H9 (cell line): Measurements from ENCODE around the gene KCNAB1. TPM values are rescaled to one million over a fixed set of nuclear protein-coding genes. Genes with fewer than 3 reads are reported as not detected.

ENCODE experiments used
- DNase-seq: peaks from one replicate; pipeline ENCODE4 v3.0.0-alpha.2; 2017
- H2AFZ ChIP-seq: one replicate; pipeline ENCODE4 v1.6.1; 2013; ENCODE audit warnings: mild to moderate bottlenecking, low read length, control low read depth, moderate library complexity
- H2AK5ac ChIP-seq: 2 replicates; pipeline ENCODE4 v1.6.1; 2013; ENCODE audit warnings: low read length, control low read depth, mixed read lengths; ENCODE audit not compliant: insufficient read length
- H2BK120ac ChIP-seq: one replicate; pipeline ENCODE4 v1.6.1; 2013; ENCODE audit warnings: low read depth, mild to moderate bottlenecking, low read length, control low read depth, inconsistent platforms; ENCODE audit not compliant: poor library complexity, severe bottlenecking
- H2BK12ac ChIP-seq: 2 replicates; pipeline ENCODE4 v1.6.1; 2013; ENCODE audit warnings: low read length, control low read depth, mixed read lengths, low read depth; ENCODE audit not compliant: insufficient read length
- H2BK15ac ChIP-seq: 2 replicates; pipeline ENCODE4 v1.6.1; 2013; ENCODE audit warnings: low read depth, low read length, control low read depth
- H2BK20ac ChIP-seq: one replicate; pipeline ENCODE4 v1.6.1; 2013; ENCODE audit warnings: low read depth, mild to moderate bottlenecking, low read length, control low read depth, inconsistent platforms; ENCODE audit not compliant: poor library complexity, severe bottlenecking
- H2BK5ac ChIP-seq: 2 replicates; pipeline ENCODE4 v1.6.1; 2013; ENCODE audit warnings: low read length, control low read depth, mixed read lengths; ENCODE audit not compliant: insufficient read length
- H3K14ac ChIP-seq: 2 replicates; pipeline ENCODE4 v1.6.1; 2013; ENCODE audit warnings: low read length, control low read depth; ENCODE audit not compliant: insufficient read depth
- H3K18ac ChIP-seq: 2 replicates; pipeline ENCODE4 v1.6.1; 2013; ENCODE audit warnings: low read depth, mild to moderate bottlenecking, mixed read lengths, low read length, control low read depth; ENCODE audit not compliant: insufficient read length
- H3K23ac ChIP-seq: 2 replicates; pipeline ENCODE4 v1.6.1; 2013; ENCODE audit warnings: low read length, control low read depth, mixed read lengths, low read depth; ENCODE audit not compliant: insufficient read length
- H3K23me2 ChIP-seq: 2 replicates; pipeline ENCODE4 v1.6.1; 2013; ENCODE audit warnings: low read depth, mild to moderate bottlenecking, mixed read lengths, low read length, control low read depth; ENCODE audit not compliant: insufficient read length, poor library complexity, severe bottlenecking
- H3K27ac ChIP-seq: 2 replicates; pipeline ENCODE4 v1.5.1; 2013; ENCODE audit warnings: low read length, control low read depth, mixed read lengths, low read depth; ENCODE audit not compliant: insufficient read length
- H3K27me3 ChIP-seq: 2 replicates; pipeline ENCODE4 v1.6.1; 2013; ENCODE audit warnings: low read length, control low read depth, inconsistent platforms; ENCODE audit not compliant: insufficient read depth
- H3K4ac ChIP-seq: 2 replicates; pipeline ENCODE4 v1.6.1; 2013; ENCODE audit warnings: low read depth, mild to moderate bottlenecking, control low read depth, inconsistent platforms, low read length, moderate library complexity
- H3K4me1 ChIP-seq: 2 replicates; pipeline ENCODE4 v1.6.1; 2013; ENCODE audit warnings: low read length, control low read depth, inconsistent platforms; ENCODE audit not compliant: insufficient read depth
- H3K4me2 ChIP-seq: 2 replicates; pipeline ENCODE4 v1.6.1; 2013; ENCODE audit warnings: low read length, control low read depth, mixed read lengths; ENCODE audit not compliant: insufficient read length, insufficient read depth
- H3K56ac ChIP-seq: 2 replicates; pipeline ENCODE4 v1.6.1; 2013; ENCODE audit warnings: low read depth, mild to moderate bottlenecking, mixed read lengths, low read length, control low read depth; ENCODE audit not compliant: insufficient read length
- H3K79me1 ChIP-seq: 2 replicates; pipeline ENCODE4 v1.6.1; 2013; ENCODE audit warnings: low read depth, mild to moderate bottlenecking, moderate library complexity, low read length, control low read depth, inconsistent platforms; ENCODE audit not compliant: insufficient read depth, poor library complexity, severe bottlenecking
- H3K79me2 ChIP-seq: 2 replicates; pipeline ENCODE4 v1.6.1; 2013; ENCODE audit warnings: low read length, control low read depth, inconsistent platforms; ENCODE audit not compliant: insufficient read depth
- H3K9ac ChIP-seq: 2 replicates; pipeline ENCODE4 v1.6.1; 2013; ENCODE audit warnings: low read length, control low read depth, mixed read lengths; ENCODE audit not compliant: insufficient read length; ENCODE audit errors: extremely low read depth
- H3K9me3 ChIP-seq: one replicate; pipeline ENCODE4 v1.6.1; 2013; ENCODE audit warnings: low read depth, low read length, inconsistent platforms; ENCODE audit not compliant: control insufficient read depth
- H3T11ph ChIP-seq: one replicate; pipeline ENCODE4 v1.6.1; 2013; ENCODE audit warnings: mild to moderate bottlenecking, low read length, control low read depth, inconsistent platforms
- H4K20me1 ChIP-seq: one replicate; pipeline ENCODE4 v1.6.1; 2013; ENCODE audit not compliant: control insufficient read depth, insufficient read length, insufficient read depth
- H4K5ac ChIP-seq: 2 replicates; pipeline ENCODE4 v1.6.1; 2013; ENCODE audit warnings: low read depth, mild to moderate bottlenecking, mixed read lengths, low read length, control low read depth; ENCODE audit not compliant: insufficient read length
- H4K8ac ChIP-seq: replicated peaks from 2 replicates; pipeline ENCODE4 v1.6.1; 2013; ENCODE audit warnings: low read length, control low read depth, mixed read lengths, low read depth; ENCODE audit not compliant: insufficient read length
- H4K91ac ChIP-seq: 2 replicates; pipeline ENCODE4 v1.6.1; 2013; ENCODE audit warnings: low read depth, mild to moderate bottlenecking, moderate library complexity, mixed read lengths, low read length, control low read depth; ENCODE audit not compliant: insufficient read length
- H3K27ac Mint-ChIP-seq, 3 experiments: 2 replicates in 2 of 3; 3 replicates in 1 of 3; pipeline ENCODE4 v1.8.0; 2020 to 2021; ENCODE audit warnings: mixed read lengths in 3 of 3, mild to moderate bottlenecking in 1 of 3, moderate library complexity in 1 of 3
- H3K27me3 Mint-ChIP-seq: 2 replicates; pipeline ENCODE4 v1.8.0; 2021; ENCODE audit warnings: low read depth, mild to moderate bottlenecking, moderate library complexity, mixed read lengths
- H3K36me3 Mint-ChIP-seq, 3 experiments: 2 replicates in 2 of 3; 3 replicates in 1 of 3; pipeline ENCODE4 v1.8.0; 2020 to 2021; ENCODE audit warnings: low read depth in 3 of 3, mixed read lengths in 3 of 3; ENCODE audit not compliant: insufficient read depth in 1 of 3
- H3K4me1 Mint-ChIP-seq, 2 experiments: 2 replicates each; pipeline ENCODE4 v1.8.0; 2020; ENCODE audit warnings: mixed read lengths in 2 of 2
- H3K4me3 Mint-ChIP-seq, 2 experiments: 2 replicates in 1 of 2; 3 replicates in 1 of 2; pipeline ENCODE4 v1.8.0; 2020 to 2021; ENCODE audit warnings: mild to moderate bottlenecking in 2 of 2, mixed read lengths in 2 of 2, moderate library complexity in 1 of 2
- H3K9me3 Mint-ChIP-seq, 2 experiments: 2 replicates in 1 of 2; 3 replicates in 1 of 2; pipeline ENCODE4 v1.8.0; 2020; ENCODE audit warnings: mild to moderate bottlenecking in 2 of 2, mixed read lengths in 2 of 2, moderate library complexity in 1 of 2
- CTCF ChIP-seq: fragments of 200-600 bp; sonication (generic); conservative IDR thresholded peaks from 3 replicates; pipeline ENCODE4 v1.8.0; 2021; ENCODE audit warnings: antibody characterized with exemption, mild to moderate bottlenecking
- WGBS: extraction: QIAGEN DNeasy Blood & Tissue Kit; methylation state at CpG from one replicate; pipeline ENCODE4 v1.1.7; 2013; ENCODE audit warnings: missing lambda C conversion rate, low lambda C conversion rate, mixed read lengths; ENCODE audit not compliant: insufficient read length; ENCODE audit errors: extremely low coverage; 5-methylcytosine and 5-hydroxymethylcytosine counted together
- total RNA-seq: library from RNA; stranded (reverse); gene quantifications from 2 replicates; pipeline ENCODE4 v1.2.1, GENCODE V29; 2021

KCNAB1 gene
- total RNA-seq, 1 experiment from 2014 or later: 3.7 TPM

- no peak overlapping the region for H3K56ac ChIP-seq
- H2AFZ ChIP-seq: no peak overlapping the region
- no peak overlapping the region for H3K4ac ChIP-seq
- no peak overlapping the region for H3K18ac ChIP-seq
- DNase-seq: no peak
- H4K8ac ChIP-seq: no peak overlapping the region
- no peak overlapping the region for H2BK120ac ChIP-seq
- no peak overlapping the region for H3K9ac ChIP-seq
- no peak overlapping the region for H3T11ph ChIP-seq
- H2BK20ac ChIP-seq: no peak overlapping the region
- H3K14ac ChIP-seq: no peak overlapping the region
- H2BK12ac ChIP-seq: no peak overlapping the region
- H3K27ac Mint-ChIP-seq: no peak overlapping the region
- no peaks in the 10 kb centered on the region for H4K20me1 ChIP-seq
- H3K27me3 Mint-ChIP-seq: no peaks in the 10 kb centered on the region
- H3K27ac ChIP-seq: no peak overlapping the region
- no peak overlapping the region for H2BK15ac ChIP-seq
- H2BK5ac ChIP-seq: no peak overlapping the region
- no peak overlapping the region for H3K4me3 Mint-ChIP-seq
- H4K5ac ChIP-seq: no peak overlapping the region
- H2AK5ac ChIP-seq: no peak overlapping the region
- no peaks in the 10 kb centered on the region for H3K4me1 ChIP-seq
- H3K4me2 ChIP-seq: no peak overlapping the region
- no CpG with 5 or more reads among the region's 3 CpGs for WGBS
- no peaks in the 10 kb centered on the region for H3K23me2 ChIP-seq
- no peaks in the 10 kb centered on the region for H3K9me3 ChIP-seq
- H3K79me2 ChIP-seq: no peaks in the 10 kb centered on the region
- H3K23ac ChIP-seq: no peak overlapping the region
- H3K79me1 ChIP-seq: no peaks in the 10 kb centered on the region
- H3K27me3 ChIP-seq: no peaks in the 10 kb centered on the region
- no peak overlapping the region for H4K91ac ChIP-seq
- TF ChIP-seq CTCF: no peak
- no peaks in the 10 kb centered on the region for H3K9me3 Mint-ChIP-seq
- no peaks in the 10 kb centered on the region; a peak in 1 of 4 replicates for H3K4me1 Mint-ChIP-seq
- H3K36me3 Mint-ChIP-seq: no peaks in the 10 kb centered on the region; a peak in 1 of 7 replicates
Observed at GRCh38 chr3:156271508-156271907, 151.1 kb downstream of the KCNAB1 start.
